Gastrocnemius medialis (tissue), 4 donors: Measurements from ENCODE around the gene TMEM108. TPM values are rescaled to one million over a fixed set of nuclear protein-coding genes. Genes with fewer than 3 reads are reported as not detected.

Experiments used
- ATAC-seq, 2 donors: fragments of 150-250 bp; one replicate each; pipeline ENCODE4 v1.9.1; 2016
- DNase-seq, 2 donors: peaks; one replicate each; pipeline ENCODE4 v3.0.0-alpha.2; 2019
- H3K27ac ChIP-seq, 4 donors: fragments of 200-600 bp; sonication (generic); 1 replicate in 1 of 4; 2 replicates in 3 of 4; pipeline ENCODE4 v1.5.1; 2016 to 2018; ENCODE audit warnings: mild to moderate bottlenecking in 2 of 4, moderate library complexity in 1 of 4
- H3K27me3 ChIP-seq, 3 donors: fragments of 200-600 bp; sonication (generic) in 2 of 3; 1 replicate in 1 of 3; 2 replicates in 2 of 3; pipeline versions ENCODE4 v1.5.1 to v1.6.0; 2016 to 2019; ENCODE audit warnings: mild to moderate bottlenecking in 1 of 3, moderate library complexity in 1 of 3
- H3K36me3 ChIP-seq, 2 donors: fragments of 200-600 bp; sonication (generic) in 1 of 2; one replicate each; pipeline ENCODE4 v1.5.1; 2017 to 2018
- H3K4me1 ChIP-seq, 2 donors: fragments of 200-600 bp; sonication (generic) in 1 of 2; one replicate each; pipeline ENCODE4 v1.5.1; 2016 to 2017; ENCODE audit warnings: mild to moderate bottlenecking in 2 of 2
- H3K4me3 ChIP-seq, 4 donors: fragments of 200-600 bp; sonication (generic) in 3 of 4; 1 replicate in 1 of 4; 2 replicates in 3 of 4; pipeline ENCODE4 v1.5.1; 2016 to 2019; ENCODE audit warnings: mild to moderate bottlenecking in 2 of 4
- H3K9me3 ChIP-seq, 3 donors: fragments of 200-600 bp; sonication (generic) in 2 of 3; 1 replicate in 1 of 3; 2 replicates in 2 of 3; pipeline ENCODE4 v1.5.1; 2016 to 2019
- CTCF ChIP-seq, 5 experiments: fragments of 450-650 bp in 3 of 5; fragments of 200-600 bp in 2 of 5; sonication (generic) in 2 of 5; IDR thresholded peaks in 4 of 5; conservative IDR thresholded peaks in 1 of 5; 1 replicate in 4 of 5; 2 replicates in 1 of 5; pipeline ENCODE4 v1.5.1; 2016 to 2019; ENCODE audit warnings: antibody characterized with exemption in 5 of 5, mild to moderate bottlenecking in 3 of 5, moderate library complexity in 3 of 5
- POLR2A ChIP-seq, 2 donors: fragments of 450-650 bp; IDR thresholded peaks; one replicate each; pipeline ENCODE4 v1.6.1; 2017; ENCODE audit warnings: antibody characterized with exemption in 2 of 2, mild to moderate bottlenecking in 2 of 2, moderate library complexity in 2 of 2
- in situ Hi-C, 4 donors: fragments of 200-750 bp; cut with MboI; loops; one replicate each; pipeline versions ENCODE4 v1.15.0 to v1.8.0; 2017; ENCODE audit warnings: low sequenced_read_pairs in 4 of 4
- intact Hi-C: fragments of 100-400 bp; cut with DNase I; formaldehyde crosslinking; loops from one replicate; pipeline ENCODE4 v1.15.1; 2023; ENCODE audit warnings: low total_unique reads
- total RNA-seq, 4 donors: library from RNA; depleted of rRNA; stranded (reverse); fragments of >200 nt; gene quantifications; one replicate each; pipeline versions ENCODE4 v1.1.0 to v1.2.3, GENCODE V29; 2016

TMEM108 gene
- total RNA-seq, 4 donors from 2014 or later: 1.1 to 3.7 (median 2.4) TPM

- in situ Hi-C loops: no loop called here
- ATAC-seq (no peak), DNase-seq (no peak)
- H3K4me3 ChIP-seq: no peak overlapping the region
- no peak for TF ChIP-seq CTCF (IDR thresholded peaks at IDR 0.05 in 4 of 5, conservative IDR thresholded peaks at IDR 0.05 in 1 of 5)
- TF ChIP-seq POLR2A (IDR thresholded peaks at IDR 0.05): no peak
- H3K27me3 ChIP-seq: no peaks in the 10 kb centered on the region
- intact Hi-C loops: no loop called here
- no peaks in the 10 kb centered on the region for H3K36me3 ChIP-seq
- no peaks in the 10 kb centered on the region for H3K9me3 ChIP-seq
- H3K27ac ChIP-seq: no peak overlapping the region
- H3K4me1 ChIP-seq: peaks cover 0 to 14% of the 10 kb centered on the region in 2 donors
These were observed 172.5 kb downstream of the TMEM108 start for GRCh38 chr3:133210656-133211055.

GRCh38 chr3:133211449-133211848 lies 173.3 kb downstream of the TMEM108 start:
- Histone ChIP-seq H3K9me3 (no peaks in the 10 kb centered on the region), H3K27ac (no peak overlapping the region), H3K36me3 (no peaks in the 10 kb centered on the region), H3K4me1 (peaks cover 0 to 14% of the 10 kb centered on the region in 2 donors), H3K27me3 (no peaks in the 10 kb centered on the region), H3K4me3 (no peak overlapping the region)
- no peak for DNase-seq
- intact Hi-C loops (no loop called here), in situ Hi-C loops (no loop called here)
- no peak for ATAC-seq
- TF ChIP-seq CTCF (IDR thresholded peaks at IDR 0.05 in 4 of 5, conservative IDR thresholded peaks at IDR 0.05 in 1 of 5) (no peak), POLR2A (IDR thresholded peaks at IDR 0.05) (no peak)

- no peaks in the 10 kb centered on the region for H3K27me3 ChIP-seq
- peaks cover 0 to 14% of the 10 kb centered on the region in 2 donors for H3K4me1 ChIP-seq
- intact Hi-C loops (no loop called here), in situ Hi-C loops (no loop called here)
- H3K9me3 ChIP-seq: no peaks in the 10 kb centered on the region
- ATAC-seq (no peak), DNase-seq (no peak)
- no peak for TF ChIP-seq POLR2A (IDR thresholded peaks at IDR 0.05)
- TF ChIP-seq CTCF (IDR thresholded peaks at IDR 0.05 in 4 of 5, conservative IDR thresholded peaks at IDR 0.05 in 1 of 5): no peak
- H3K27ac ChIP-seq: no peak overlapping the region
- H3K36me3 ChIP-seq: no peaks in the 10 kb centered on the region
- no peak overlapping the region for H3K4me3 ChIP-seq
These were observed 173.7 kb downstream of the TMEM108 start for GRCh38 chr3:133211856-133212255.

GRCh38 chr3:133213937-133214336 lies 175.7 kb downstream of the TMEM108 start:
- Histone ChIP-seq H3K36me3 (no peaks in the 10 kb centered on the region), H3K9me3 (no peaks in the 10 kb centered on the region), H3K4me1 (peaks cover 0 to 14% of the 10 kb centered on the region in 2 donors), H3K4me3 (no peak overlapping the region), H3K27ac (no peak overlapping the region), H3K27me3 (no peaks in the 10 kb centered on the region)
- TF ChIP-seq POLR2A (IDR thresholded peaks at IDR 0.05) (no peak), CTCF (IDR thresholded peaks at IDR 0.05 in 4 of 5, conservative IDR thresholded peaks at IDR 0.05 in 1 of 5) (no peak)
- intact Hi-C loops (no loop called here), in situ Hi-C loops (no loop called here)
- ATAC-seq: no peak
- DNase-seq: no peak

GRCh38 chr3:133227813-133228212 lies 189.6 kb downstream of the TMEM108 start:
- in situ Hi-C loops: no loop called here
- DNase-seq: no peak
- ATAC-seq: no peak
- peaks cover 0 to 3% (median 0%) of the 10 kb centered on the region in 3 donors for H3K9me3 ChIP-seq
- intact Hi-C loops: no loop called here
- TF ChIP-seq POLR2A (IDR thresholded peaks at IDR 0.05): no peak
- no peak for TF ChIP-seq CTCF (IDR thresholded peaks at IDR 0.05 in 4 of 5, conservative IDR thresholded peaks at IDR 0.05 in 1 of 5)
- no peaks in the 10 kb centered on the region for H3K27me3 ChIP-seq
- no peaks in the 10 kb centered on the region for H3K36me3 ChIP-seq
- no peaks in the 10 kb centered on the region for H3K4me1 ChIP-seq
- no peak overlapping the region for H3K27ac ChIP-seq
- H3K4me3 ChIP-seq: no peak overlapping the region
